Fibroblast of skin of left quadriceps (primary cell): ENCODE results near the gene RSPH9.

Source experiments
- DNase-seq, 2 experiments: peaks; one replicate each; pipeline ENCODE4 v3.0.0-alpha.2; 2013; ENCODE audit warnings: low read depth in 2 of 2

Gene RSPH9

GRCh38 chr6:43644940-43645612, at the start of gene RSPH9:
Gene RSPH9 (plus strand): TSS chr6:43645036. CDS start chr6:43645099, 63 bp downstream.
- DNase-seq, result no peak

DNA sequence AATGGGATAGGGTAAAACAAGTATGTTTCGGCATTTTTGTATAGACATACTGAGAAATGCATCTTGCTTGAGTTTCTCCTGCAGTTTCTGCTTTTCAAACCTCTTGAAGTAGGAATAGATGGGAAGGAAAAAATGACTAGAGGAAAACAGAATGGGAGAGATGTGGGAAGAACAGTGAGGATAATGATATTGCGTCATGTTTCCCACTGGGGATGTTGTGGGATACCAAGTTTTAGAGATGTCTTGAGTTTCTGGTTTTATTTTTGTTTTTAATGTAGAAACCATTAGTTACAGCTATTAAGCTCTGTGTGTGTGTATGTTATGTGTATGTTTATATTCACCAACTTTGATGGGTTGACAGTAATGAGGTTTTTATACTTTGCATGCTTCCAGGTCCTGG, 44.2 kb upstream of the RSPH9 start:
- DNase-seq, result no peak

DNA sequence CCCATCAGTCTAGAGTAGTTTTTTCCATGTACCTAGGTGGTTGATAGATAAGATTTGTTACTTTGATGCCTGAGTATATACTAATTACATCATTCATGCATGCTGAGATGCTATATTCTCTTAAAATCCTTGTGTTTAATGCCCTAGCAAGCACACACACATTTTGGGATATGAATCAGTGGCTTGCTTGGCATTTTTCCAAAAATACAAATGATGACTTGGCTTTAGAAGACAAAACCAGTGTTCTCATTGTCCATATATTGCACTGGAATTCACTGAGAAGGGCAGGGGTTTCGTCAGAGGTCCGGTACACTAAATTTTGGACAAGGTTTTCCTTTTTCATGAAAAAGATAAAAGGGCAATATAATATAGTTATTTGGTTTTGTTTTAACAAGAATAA, 40.7 kb upstream of the RSPH9 start:
- DNase-seq, result peak; percentile 39 to 48

DNA sequence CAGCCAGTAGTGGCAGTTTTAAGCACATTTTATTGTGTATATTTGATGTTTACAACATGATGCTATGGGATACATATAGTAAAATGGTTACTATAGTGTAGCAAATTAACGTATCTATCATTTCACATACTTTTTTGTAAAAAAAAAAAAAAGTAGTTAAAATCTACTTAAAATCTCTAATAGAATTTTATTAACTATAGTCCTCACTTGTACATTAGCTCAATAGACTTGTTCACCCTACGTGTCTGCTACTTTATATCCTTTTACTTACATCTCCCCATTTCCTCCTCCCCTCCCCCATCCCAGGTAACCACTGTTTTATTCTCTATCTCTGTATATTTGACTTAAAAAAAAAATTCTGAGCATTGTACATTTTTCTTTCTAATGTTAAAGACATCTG, 38.8 kb upstream of the RSPH9 start:
- no peak for DNase-seq

GRCh38 chr6:43608310-43608763, 36.5 kb upstream of the RSPH9 start:
- DNase-seq, result peak; percentile 48 to 53

GRCh38 chr6:43608807-43609206, 36.0 kb upstream of the RSPH9 start:
- no peak for DNase-seq

DNA sequence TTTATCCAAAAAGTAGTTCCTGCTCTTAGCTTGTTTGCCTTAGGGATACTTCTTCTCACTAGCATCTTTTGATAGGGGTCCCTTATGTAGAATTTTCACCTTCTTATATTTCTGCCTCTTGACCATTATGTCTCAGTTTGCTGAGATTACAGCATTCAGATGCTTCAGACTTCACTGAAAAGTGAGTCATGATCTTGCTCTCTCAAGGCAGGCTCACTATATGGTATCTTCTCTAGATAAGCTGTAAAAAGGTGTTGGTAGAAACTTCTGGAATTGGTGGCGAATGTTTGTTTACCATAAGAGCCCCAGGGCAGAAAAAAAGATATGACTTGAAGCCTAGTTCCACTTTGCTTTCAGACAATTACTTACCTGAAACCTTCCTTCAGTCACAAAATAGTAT, 35.4 kb upstream of the RSPH9 start:
- DNase-seq, result no peak

DNA sequence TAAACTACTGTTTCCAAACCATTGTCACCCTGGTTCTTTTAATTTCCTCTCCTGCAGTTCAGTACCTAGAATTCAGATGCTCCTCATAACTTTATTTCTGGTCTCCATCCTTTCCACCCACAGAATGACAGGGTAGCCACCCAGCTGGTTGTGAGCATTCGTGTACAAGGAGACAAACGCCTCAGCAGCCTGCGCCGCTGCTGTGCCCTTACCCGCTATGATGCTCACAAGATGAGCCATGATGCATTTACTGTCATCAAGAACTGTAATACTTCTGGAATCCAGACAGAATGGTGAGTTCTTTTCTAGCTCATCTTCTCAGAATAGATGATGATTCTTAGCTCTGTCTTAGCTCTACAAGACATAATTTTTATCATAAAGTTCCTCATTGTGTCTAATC, 34.4 kb upstream of the RSPH9 start:
- no peak for DNase-seq

GRCh38 chr6:43613721-43614395, 31.0 kb upstream of the RSPH9 start:
- DNase-seq, result no peak

GRCh38 chr6:43614396-43614730, 30.5 kb upstream of the RSPH9 start:
- DNase-seq, result no peak

DNA sequence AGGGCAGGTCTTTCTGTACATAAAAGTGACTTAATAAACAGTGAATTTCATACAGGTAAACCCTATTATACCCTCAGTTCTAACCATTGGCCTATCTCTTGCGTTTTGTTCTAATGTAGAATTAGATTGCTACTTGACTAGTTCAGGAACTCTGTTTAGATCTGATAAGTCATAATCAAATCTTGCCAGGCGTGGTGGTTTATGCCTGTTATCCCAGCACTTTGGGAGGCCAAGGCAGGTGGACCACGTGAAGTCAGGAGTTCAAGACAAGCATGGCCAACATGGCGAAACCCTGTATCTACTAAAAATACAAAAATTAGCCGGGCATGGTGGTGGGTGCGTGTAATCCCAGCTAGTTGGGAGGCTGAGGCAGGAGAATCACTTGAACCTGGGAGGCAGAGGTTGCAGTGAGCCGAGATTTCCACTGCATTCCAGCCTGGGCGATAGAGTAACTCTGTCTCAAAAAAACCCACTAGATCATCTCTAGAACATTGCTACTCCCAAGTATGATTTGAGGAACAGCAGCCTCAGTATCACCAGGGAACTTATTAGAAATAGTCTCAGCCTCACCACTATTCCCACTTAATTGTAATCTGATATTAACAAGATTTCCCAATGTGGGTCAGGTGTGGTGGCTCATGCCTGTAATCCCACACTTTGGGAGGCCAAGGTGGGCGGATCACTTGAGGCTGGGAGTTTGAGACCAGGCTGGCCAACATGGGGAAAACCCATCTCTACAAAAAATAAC, 27.9 kb upstream of the RSPH9 start:
- no peak for DNase-seq

- DNase-seq, result no peak
Measured at GRCh38 chr6:43621078-43621835, 23.6 kb upstream of the RSPH9 start.

DNA sequence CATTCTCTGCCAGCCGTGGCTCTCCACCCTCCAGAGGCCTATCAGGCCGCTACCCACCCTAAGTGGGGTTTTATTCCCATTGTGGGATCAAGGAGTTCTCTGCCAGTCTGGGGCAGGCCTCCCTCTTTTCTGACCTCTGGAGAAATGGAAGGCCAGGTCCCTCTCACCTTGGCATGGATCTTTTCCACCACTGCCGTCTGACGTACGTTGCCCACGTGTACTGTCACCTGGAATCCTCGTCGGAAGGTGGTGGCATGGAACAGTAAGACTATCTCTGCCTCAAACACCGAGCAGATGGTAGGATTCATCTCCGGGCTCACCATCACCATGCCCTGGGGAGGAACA, 23.0 kb upstream of the RSPH9 start:
- no peak for DNase-seq

DNA sequence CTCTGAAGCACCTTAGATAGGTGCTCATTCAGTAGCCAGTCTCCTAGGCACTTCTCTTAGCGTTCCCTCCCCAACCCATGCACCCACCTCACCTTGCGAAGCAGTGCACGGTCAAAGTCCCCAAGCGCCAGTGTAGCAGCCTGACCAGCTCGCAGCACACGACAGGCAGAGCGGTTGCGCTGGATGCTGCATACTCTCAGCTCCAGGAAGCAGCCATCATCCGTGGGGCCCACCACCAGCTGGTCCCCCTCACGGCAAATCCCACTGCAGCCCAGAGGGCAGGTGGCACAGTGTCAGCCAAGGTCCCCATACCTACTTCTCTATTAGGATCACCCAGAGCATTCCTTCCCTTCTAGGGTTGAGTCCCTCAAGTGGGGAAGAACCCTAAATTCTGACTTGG, 22.3 kb upstream of the RSPH9 start:
- no peak for DNase-seq

DNA sequence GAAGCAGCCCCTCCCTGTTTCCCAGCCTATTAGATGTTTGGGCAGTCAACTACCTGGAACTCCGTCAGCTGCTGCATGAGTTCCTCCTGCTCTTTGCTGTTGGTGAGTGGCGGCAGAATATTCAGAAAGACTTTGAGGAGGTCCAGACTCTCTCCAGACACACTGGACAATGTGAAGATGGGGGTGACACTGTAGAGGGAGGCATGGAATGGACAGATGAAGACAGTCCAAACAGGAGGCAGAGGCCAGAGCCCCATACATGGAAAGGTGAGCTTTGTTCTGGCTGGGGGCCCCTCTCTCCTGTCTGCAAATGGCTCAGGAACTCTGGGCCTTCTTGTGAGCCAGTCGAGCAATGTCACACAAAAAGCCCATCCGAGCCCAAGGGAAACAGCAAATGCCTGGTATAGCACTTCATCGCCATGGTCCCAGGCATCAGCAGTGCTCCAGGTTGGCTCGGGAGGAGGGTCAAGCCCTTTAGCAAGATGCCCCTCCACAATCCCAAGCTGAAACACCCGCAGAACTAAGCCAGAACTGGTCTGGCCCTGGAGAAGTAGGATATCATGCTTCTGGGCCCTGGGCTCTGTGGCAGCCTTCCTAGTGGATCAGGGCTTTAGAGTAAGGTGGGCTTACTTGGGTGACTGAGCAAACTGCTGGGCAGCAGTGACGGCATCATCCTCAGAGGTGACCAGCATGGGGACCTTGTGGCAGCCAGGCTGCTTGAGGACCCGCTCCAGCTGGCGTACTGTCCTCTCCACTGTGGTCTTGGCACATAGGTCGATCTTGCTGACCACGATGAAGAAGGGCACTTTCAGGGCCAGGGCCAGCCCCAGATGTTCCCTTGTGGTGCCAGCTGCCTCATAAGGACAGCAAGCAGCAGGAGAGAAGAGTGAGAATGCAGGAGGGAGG, 20.7 kb upstream of the RSPH9 start:
- no peak for DNase-seq

- DNase-seq, result no peak
Measured at GRCh38 chr6:43624786-43625288, 20.0 kb upstream of the RSPH9 start.

DNA sequence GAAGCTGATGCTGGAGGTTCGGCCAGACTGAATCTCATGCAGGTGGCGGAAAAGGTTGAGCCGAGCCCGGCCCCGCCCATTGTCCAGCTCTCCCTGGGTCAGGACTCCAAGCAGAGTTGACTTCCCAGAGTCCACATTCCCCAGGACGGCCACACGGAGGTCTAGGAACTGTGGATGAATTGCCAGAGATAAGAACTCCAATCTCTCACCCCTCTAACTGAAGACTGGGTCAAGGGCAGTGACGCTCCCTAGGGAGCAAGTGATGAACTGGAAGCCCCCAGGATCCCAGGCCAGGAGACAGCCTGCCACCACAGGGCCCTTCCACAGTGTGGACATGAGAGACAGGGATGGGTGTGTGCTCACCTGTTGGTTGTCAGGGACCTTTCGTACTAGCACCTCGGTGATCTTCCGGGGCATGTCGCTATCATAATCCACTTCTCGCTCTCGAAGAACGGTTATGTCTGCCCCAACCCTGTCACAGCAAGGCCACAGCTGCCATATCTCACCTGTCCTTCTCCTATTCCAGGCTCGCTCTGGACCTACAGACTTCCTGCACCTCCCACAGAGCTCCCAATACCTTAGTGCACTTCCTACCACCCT, 19.3 kb upstream of the RSPH9 start:
- no peak for DNase-seq

DNA sequence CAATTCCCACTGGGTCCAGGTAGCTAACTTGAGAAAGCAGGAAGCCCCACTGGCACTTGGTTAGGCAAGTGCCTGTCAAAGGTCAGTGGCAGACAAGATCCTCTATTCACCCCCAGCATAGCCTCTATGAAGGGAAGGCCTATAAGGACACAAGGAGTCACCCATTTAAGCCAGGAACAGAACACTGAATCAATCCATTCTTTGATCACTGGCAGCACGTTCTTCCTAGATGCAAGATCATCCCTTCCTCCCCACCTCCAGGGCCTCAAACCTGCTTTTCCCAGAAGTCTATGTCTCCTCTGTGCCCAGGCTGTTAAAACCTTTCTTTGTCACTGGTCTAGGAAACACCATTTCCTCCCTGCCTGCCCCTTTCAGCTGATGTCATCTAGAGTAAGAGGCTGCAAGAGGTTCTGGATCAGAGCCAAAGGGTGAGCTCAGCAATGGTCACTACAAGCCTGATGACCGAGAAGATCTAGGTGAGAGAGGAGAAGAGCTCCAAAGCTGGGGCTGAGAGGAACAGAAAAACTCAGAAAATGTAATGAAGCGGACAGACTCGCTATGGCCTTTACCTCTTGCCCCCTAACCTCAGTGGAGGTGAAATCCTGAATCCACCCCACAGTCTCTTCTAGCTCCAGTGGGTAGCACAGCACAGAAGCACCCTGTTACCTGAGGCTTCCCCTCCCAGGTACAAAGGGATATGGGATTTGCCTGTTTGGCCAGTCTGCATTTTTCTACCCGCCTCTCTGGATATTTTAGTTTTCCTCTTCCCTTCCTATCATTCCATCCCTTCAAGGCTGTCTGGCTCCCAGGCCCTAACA, 17.6 kb upstream of the RSPH9 start:
- peak; percentile 78 to 83 for DNase-seq

DNA sequence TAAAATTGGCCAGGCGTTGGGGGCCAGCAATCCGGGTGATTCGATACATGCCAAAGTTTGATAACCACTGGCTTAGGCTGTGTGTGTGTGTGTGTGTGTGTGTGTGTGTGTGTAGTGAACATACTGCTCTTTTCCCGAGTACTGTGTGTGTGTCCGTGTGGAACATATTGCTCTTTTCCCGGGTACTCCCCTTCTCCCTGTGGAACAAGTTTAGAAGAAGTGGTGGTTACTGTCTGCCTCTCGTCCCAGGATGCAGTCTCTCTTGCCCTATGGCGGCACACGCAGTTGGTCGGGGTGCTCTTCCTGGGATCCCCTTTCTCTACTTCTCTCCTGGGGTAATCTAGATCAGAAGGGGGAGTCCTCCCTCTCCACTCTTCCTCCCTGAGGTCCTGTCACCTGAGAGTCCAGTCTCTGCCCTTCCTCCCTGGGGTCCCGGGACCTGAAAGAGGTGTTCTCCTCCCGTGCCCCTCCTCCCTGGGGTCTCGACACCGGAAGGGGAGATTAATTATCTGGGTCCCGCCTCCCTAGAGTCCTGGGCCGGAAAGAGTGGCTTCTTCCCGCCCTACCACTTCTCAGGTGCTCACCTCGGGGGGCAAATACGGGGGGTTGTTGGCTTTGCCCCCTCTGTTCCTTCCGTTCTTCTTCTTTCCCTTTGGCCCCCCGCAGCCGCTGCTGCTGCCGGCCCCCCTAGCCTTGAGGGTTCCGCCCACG, 16.3 kb upstream of the RSPH9 start:
- DNase-seq, result peak in 1 of 2 experiments; percentile 14
